Measurements from ENCODE around the gene TCP11L2.

DNA sequence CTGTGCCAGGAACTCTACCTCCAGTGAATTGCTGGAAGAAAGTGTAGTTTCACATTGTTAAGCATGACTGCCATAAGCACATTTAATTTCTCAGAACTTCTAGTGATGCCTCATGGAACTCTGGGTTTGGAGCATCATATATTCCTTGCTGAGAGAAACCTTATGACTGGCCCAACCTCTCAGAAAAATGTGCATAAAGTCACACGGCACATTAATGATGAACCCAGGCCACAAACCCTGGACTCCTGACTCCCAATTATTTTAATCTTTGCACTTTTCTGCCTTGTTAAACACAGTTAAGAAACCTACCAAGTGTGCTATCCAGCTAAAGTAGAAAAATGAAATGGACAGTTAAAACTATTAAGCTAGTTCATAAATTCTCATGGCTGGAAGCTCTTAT lies 5.6 kb downstream of the TCP11L2 start:
- TF ChIP-seq CTCF (conservative IDR thresholded peaks at IDR 0.05; ENCODE audit: low read length) = no peak
- no peak for TF ChIP-seq EZH2phosphoT487 (IDR thresholded peaks at IDR 0.05; ENCODE audit: borderline replicate concordance)

All from Loucy (cell line).